Prostate gland (tissue), 2 donors: ENCODE data around the gene STARD10. TPM values are rescaled to one million over a fixed set of nuclear protein-coding genes. Genes with fewer than 3 reads are reported as not detected.

Experiments used
- DNase-seq: peaks from one replicate; pipeline ENCODE4 v3.0.0-alpha.2; 2019; ENCODE audit warnings: low spot score
- H3K27ac ChIP-seq, 2 donors: fragments of 200-600 bp; sonication (generic); 2 replicates each; pipeline ENCODE4 v1.5.1; 2017 to 2019
- H3K27me3 ChIP-seq: fragments of 200-600 bp; sonication (generic); replicated peaks from 2 replicates; pipeline ENCODE4 v1.5.1; 2019; ENCODE audit not compliant: insufficient read depth
- H3K36me3 ChIP-seq, 2 donors: fragments of 200-600 bp; sonication (generic); 1 replicate in 1 of 2; 2 replicates in 1 of 2; pipeline versions ENCODE4 v1.5.1 to v1.8.1; 2017 to 2019
- H3K4me1 ChIP-seq: fragments of 200-600 bp; sonication (generic); replicated peaks from 2 replicates; pipeline ENCODE4 v1.5.1; 2019
- H3K4me3 ChIP-seq, 2 donors: fragments of 200-600 bp; sonication (generic); 2 replicates each; pipeline ENCODE4 v1.5.1; 2017 to 2019
- H3K9me3 ChIP-seq: fragments of 200-600 bp; sonication (generic); 2 replicates; pipeline ENCODE4 v1.5.1; 2017
- CTCF ChIP-seq, 4 experiments: fragments of 200-600 bp in 2 of 4; fragments of 450-650 bp in 2 of 4; sonication (generic) in 2 of 4; IDR thresholded peaks; 1 replicate in 3 of 4; 2 replicates in 1 of 4; pipeline ENCODE4 v1.5.1; 2016 to 2019; ENCODE audit warnings: antibody characterized with exemption in 4 of 4, mild to moderate bottlenecking in 2 of 4, moderate library complexity in 2 of 4
- POLR2A ChIP-seq: fragments of 450-650 bp; IDR thresholded peaks from one replicate; pipeline ENCODE4 v1.6.1; 2016; ENCODE audit warnings: antibody characterized with exemption, mild to moderate bottlenecking
- POLR2AphosphoS5 ChIP-seq: sonication (generic); formaldehyde crosslinking; IDR thresholded peaks from one replicate; pipeline ENCODE4 v1.6.1; 2017; ENCODE audit warnings: antibody characterized with exemption
- WGBS: methylation state at CpG from one replicate; pipeline ENCODE4 v1.1.5; 2018; 5-methylcytosine and 5-hydroxymethylcytosine counted together
- intact Hi-C: fragments of 100-400 bp; cut with DNase I; formaldehyde crosslinking; loops from one replicate; pipeline ENCODE4 v1.14.2; 2022
- total RNA-seq, 2 donors: library from RNA; depleted of rRNA; stranded (reverse); fragments of >200 nt; gene quantifications; one replicate each; pipeline ENCODE4 v1.1.0, GENCODE V29; 2016

Gene STARD10
- total RNA-seq, 2 donors from 2014 or later: 132 to 208 TPM

- DNase-seq: no peak
- Histone ChIP-seq H3K4me3 (no peak overlapping the region), H3K36me3 (no peaks in the 10 kb centered on the region), H3K4me1 (peaks cover 5% of the 10 kb centered on the region), H3K9me3 (no peaks in the 10 kb centered on the region), H3K27ac (peak overlapping the region; percentile 15 to 48), H3K27me3 (no peaks in the 10 kb centered on the region)
- WGBS: 93% methylated on average over 5 of the region's 5 CpGs
- intact Hi-C loops: loop anchor here (5.0 to 10.0 kb wide), 2 partner anchors 312 to 409 kb away; partner anchors contain the start of gene FCHSD2
- TF ChIP-seq POLR2A (no peak), CTCF (IDR thresholded peaks at IDR 0.05) (no peak), POLR2AphosphoS5 (no peak)
Measured at GRCh38 chr11:72833083-72833733, 39.4 kb upstream of the STARD10 start.

DNA sequence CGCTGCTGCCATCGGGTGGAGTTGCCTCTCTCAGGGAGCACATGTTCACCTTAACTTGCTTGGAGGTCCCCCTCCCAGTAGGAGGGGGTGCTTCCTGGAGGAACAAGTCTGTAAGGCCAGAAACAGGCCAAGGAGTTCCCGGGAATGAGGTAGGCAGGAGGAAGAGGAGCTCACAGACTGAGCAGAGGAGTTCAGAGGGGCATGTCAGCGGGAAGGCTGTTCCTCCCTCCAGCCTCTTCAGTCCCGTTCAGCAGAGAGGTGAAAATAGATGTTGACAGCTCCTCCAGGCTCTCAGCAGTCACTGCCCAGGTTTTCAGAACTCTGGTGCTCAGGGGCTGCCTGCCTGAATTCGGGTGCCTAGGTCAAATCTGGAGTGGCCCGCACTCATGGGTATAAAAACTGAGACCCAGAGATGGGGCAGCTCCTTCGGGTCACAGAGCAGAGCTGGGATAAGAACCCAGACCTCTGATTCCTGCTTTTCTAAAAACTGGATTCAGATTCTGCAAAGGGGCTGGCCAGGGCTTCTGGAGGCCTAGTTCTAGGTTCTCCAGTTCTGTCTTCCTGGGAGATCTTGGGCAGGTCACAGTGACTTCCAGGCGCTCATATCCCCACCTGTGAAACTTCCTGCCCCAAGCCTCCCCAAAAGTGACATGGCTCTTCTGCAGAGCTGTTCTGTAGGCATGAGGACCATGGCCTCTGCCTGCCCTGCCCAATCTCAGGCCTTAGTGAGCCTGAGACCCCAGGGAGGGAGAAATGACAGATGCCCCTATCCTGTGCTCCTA is 38.6 kb upstream of the STARD10 start:
- intact Hi-C loops: loop anchor here (5.0 to 10.0 kb wide), 2 partner anchors 312 to 410 kb away; partner anchors contain the start of gene FCHSD2
- Histone ChIP-seq H3K27ac (peak overlapping the region; percentile 0 to 37), H3K9me3 (no peaks in the 10 kb centered on the region), H3K4me3 (no peak overlapping the region), H3K36me3 (no peaks in the 10 kb centered on the region), H3K4me1 (peaks cover 5% of the 10 kb centered on the region), H3K27me3 (no peaks in the 10 kb centered on the region)
- WGBS: 63% methylated on average over 9 of the region's 9 CpGs
- no peak for DNase-seq
- TF ChIP-seq CTCF (IDR thresholded peaks at IDR 0.05): no peak

GRCh38 chr11:72831521-72832300 is 37.9 kb upstream of the STARD10 start:
- WGBS: 19% methylated on average over 12 of the region's 13 CpGs
- H3K36me3 ChIP-seq: no peaks in the 10 kb centered on the region
- peak; percentile 77 for DNase-seq
- no peak overlapping the region for H3K4me3 ChIP-seq
- peak overlapping the region in 1 of 2 donors; percentile 37 for H3K27ac ChIP-seq
- peak; percentile 65 for TF ChIP-seq POLR2AphosphoS5
- TF ChIP-seq POLR2A: no peak
- TF ChIP-seq CTCF (IDR thresholded peaks at IDR 0.05): peak; percentile 86 to 97 (median 91)
- intact Hi-C loops: loop anchor here (1.0 to 10.0 kb wide), 3 partner anchors 313 to 411 kb away; partner anchors contain the start of gene FCHSD2
- no peaks in the 10 kb centered on the region for H3K9me3 ChIP-seq
- H3K27me3 ChIP-seq: no peaks in the 10 kb centered on the region
- H3K4me1 ChIP-seq: peaks cover 5% of the 10 kb centered on the region

DNA sequence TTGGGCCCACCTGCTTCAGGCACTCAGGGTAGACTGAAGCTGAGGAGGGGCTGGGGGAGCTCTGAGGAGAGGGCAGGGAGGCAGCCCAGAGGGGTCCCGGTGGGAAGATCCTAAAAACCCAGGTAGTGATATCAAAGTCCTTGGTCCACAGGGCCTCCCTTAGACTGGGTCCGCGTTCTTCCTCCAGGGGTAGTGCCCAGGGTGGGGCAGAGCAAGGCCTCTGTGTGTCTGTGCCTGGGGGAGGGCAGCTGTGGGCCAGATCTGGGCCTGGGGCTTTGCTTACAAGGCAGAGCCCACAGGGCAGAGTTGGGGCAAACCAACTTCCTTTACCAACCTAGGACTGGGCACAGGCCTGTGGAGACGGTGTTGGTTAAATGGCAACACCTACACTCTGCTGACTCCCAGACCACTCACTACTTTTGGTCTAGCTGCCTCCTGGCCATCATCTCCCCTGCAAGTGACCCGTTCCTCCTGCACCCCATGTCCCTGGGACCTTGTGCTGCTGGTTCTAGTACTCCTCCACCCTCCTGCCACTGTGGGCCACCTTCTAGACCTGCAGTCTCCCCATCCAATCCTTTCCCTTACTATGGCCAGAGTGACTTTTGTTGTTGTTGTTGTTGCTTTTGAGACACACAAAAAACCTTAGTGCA is 36.2 kb upstream of the STARD10 start:
- no peak for TF ChIP-seq POLR2AphosphoS5
- TF ChIP-seq POLR2A: no peak
- no peak for TF ChIP-seq CTCF (IDR thresholded peaks at IDR 0.05)
- Histone ChIP-seq H3K36me3 (no peaks in the 10 kb centered on the region), H3K27ac (no peak overlapping the region), H3K4me1 (peaks cover 5% of the 10 kb centered on the region), H3K9me3 (no peaks in the 10 kb centered on the region), H3K27me3 (no peaks in the 10 kb centered on the region), H3K4me3 (no peak overlapping the region)
- intact Hi-C loops: loop anchor here (5.0 to 10.0 kb wide), 2 partner anchors 315 to 412 kb away; partner anchors contain the start of gene FCHSD2
- WGBS: 89% methylated on average over 5 of the region's 5 CpGs
- no peak for DNase-seq
